Psoas muscle (tissue), 8 donors: ENCODE results near the gene MON1B. TPM values are rescaled to one million over a fixed set of nuclear protein-coding genes. Genes with fewer than 3 reads are reported as not detected.

ENCODE experiments used
- ATAC-seq, 4 donors: fragments of 200-7000 bp; cut with Tn5 transposase; one replicate each; pipeline ENCODE4 v1.9.1; 2020; ENCODE audit warnings: moderate library complexity in 3 of 4, mild to moderate bottlenecking in 2 of 4
- DNase-seq, 2 donors: peaks; one replicate each; pipeline ENCODE4 v3.0.0-alpha.2; 2020
- H3K27ac ChIP-seq: fragments of 200-600 bp; one replicate; pipeline ENCODE4 v1.8.0; 2022
- H3K27me3 ChIP-seq, 3 donors: fragments of 200-600 bp in 1 of 3; one replicate each; pipeline versions ENCODE4 v1.6.1 to v1.8.0; 2013 to 2022; ENCODE audit warnings: low read length in 2 of 3, mild to moderate bottlenecking in 2 of 3, moderate library complexity in 1 of 3; ENCODE audit not compliant: insufficient read depth in 3 of 3
- H3K36me3 ChIP-seq, 2 donors: fragments of 200-600 bp in 1 of 2; one replicate each; pipeline versions ENCODE4 v1.6.1 to v1.8.0; 2013 to 2022; ENCODE audit warnings: low read depth in 1 of 2, mild to moderate bottlenecking in 1 of 2, moderate library complexity in 1 of 2; ENCODE audit not compliant: insufficient read depth in 1 of 2
- H3K4me1 ChIP-seq: fragments of 200-600 bp; one replicate; pipeline ENCODE4 v1.8.0; 2022
- H3K4me3 ChIP-seq: fragments of 200-600 bp; one replicate; pipeline ENCODE4 v1.8.0; 2022; ENCODE audit warnings: mild to moderate bottlenecking
- H3K9me3 ChIP-seq: fragments of 200-600 bp; one replicate; pipeline ENCODE4 v1.8.0; 2022
- CTCF ChIP-seq: fragments of 200-600 bp; IDR thresholded peaks from one replicate; pipeline ENCODE4 v1.8.0; 2022; ENCODE audit warnings: antibody characterized with exemption
- WGBS, 3 donors: extraction: QIAGEN DNeasy Blood & Tissue Kit; methylation state at CpG; one replicate each; pipeline versions ENCODE4 v1.1.6 to v1.1.7; 2013; 5-methylcytosine and 5-hydroxymethylcytosine counted together
- intact Hi-C, 2 donors: fragments of 100-400 bp; cut with DNase I; formaldehyde crosslinking; loops; one replicate each; pipeline versions ENCODE4 v1.11.0 to v1.14.2; 2022
- polyA plus RNA-seq, 3 donors: library from polyadenylated mRNA; stranded (reverse); fragments of 200-250 nt; gene quantifications; one replicate each; pipeline ENCODE4 v1.2.3, GENCODE V29; 2013
- total RNA-seq, 4 donors: library from RNA; stranded (reverse); fragmentation: NEBNext Ultra II Directional in 2 of 4; extraction: Animal tissue kit (Norgen Biotek cat#: 25700) in 2 of 4; gene quantifications; one replicate each; pipeline versions ENCODE4 v1.2.1 to v1.2.4, GENCODE V29; 2021 to 2023
- donor health status: healthy with polysubstance abuse.
- donor health status: DM: no; HTN: no; CAD: no; lungs with moderate emphysema.
- donor health status: Bipolar disorder and iron deficiency.
- donor health status: healthy.
- donor health status: DM: yes; HTN: yes; CAD: no.
- donor health status: DM: no; HTN: no; CAD: no.
- donor health status: DM: no; HTN: no; CAD: no.
- donor health status: DM: yes; HTN: yes; CAD: no.

Gene MON1B
- total and polyA plus RNA-seq, 7 donors, result 5.3 to 22.2 (median 13.8) TPM

- H3K36me3 ChIP-seq, result peaks cover 5 to 64% of the 10 kb centered on the region in 2 donors
- no peak for ATAC-seq
- intact Hi-C loops, result no loop called here
- 93 to 94% (median 94%) methylated on average over 48 of the region's 48 CpGs for WGBS, 3 donors
- TF ChIP-seq CTCF, result no peak
- H3K4me1 ChIP-seq, result peaks cover 8% of the 10 kb centered on the region
- H3K9me3 ChIP-seq, result no peaks in the 10 kb centered on the region
- H3K4me3 ChIP-seq, result no peak overlapping the region
- H3K27me3 ChIP-seq, result no peaks in the 10 kb centered on the region
- no peak for DNase-seq
- H3K27ac ChIP-seq, result no peak overlapping the region
Measured at GRCh38 chr16:77194295-77195231, 3.6 kb downstream of the MON1B start.

DNA sequence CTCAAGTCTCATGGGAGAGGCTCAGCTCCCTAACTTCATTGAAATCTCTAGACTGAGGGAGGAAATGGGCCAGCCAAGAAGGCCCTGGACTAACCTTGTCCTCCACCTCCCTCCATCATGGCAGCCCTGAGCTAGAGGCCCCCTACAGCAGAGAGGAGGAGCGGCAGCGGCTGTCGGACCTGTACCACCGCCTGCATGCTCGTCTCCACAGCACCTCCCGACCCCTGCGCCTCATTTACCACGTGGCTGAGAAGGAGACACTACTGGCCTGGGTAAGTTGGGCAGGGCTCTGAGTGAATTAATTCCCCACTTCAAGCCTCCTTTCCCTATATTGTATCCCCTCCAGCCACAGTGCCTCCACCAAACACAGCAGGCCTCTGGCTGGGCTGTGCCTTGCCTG lies 4.4 kb downstream of the MON1B start:
- H3K4me3 ChIP-seq, result no peak overlapping the region
- peaks cover 4% of the 10 kb centered on the region for H3K4me1 ChIP-seq
- no peak for TF ChIP-seq CTCF
- H3K27me3 ChIP-seq, result no peaks in the 10 kb centered on the region
- ATAC-seq, result no peak
- WGBS, 3 donors, result 83 to 87% (median 85%) methylated on average over 5 to 8 of the region's 8 CpGs
- H3K36me3 ChIP-seq, result peaks cover 5 to 68% of the 10 kb centered on the region in 2 donors
- no peak overlapping the region for H3K27ac ChIP-seq
- intact Hi-C loops, result no loop called here
- H3K9me3 ChIP-seq, result no peaks in the 10 kb centered on the region
- no peak for DNase-seq

DNA sequence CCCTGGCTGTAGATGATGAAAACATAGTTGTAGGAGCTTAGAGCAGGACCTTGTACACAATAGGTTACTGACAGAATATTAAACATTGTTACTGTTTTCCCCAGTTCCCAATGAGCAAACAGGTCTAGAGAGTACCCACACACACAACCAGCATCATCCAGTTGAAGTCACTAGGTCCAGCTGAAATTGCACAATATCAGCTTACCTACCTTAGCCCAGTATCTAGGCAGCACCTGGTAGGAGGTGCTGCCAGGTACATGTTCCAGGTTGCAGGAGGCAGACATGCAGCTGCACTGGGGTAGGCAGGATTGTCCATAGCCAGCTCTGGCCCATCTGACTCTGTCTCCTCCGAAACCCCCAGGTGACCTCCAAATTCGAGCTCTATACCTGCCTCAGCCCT lies 6.8 kb downstream of the MON1B start:
- no peak for DNase-seq
- H3K4me1 ChIP-seq, result peaks cover 2% of the 10 kb centered on the region
- intact Hi-C loops, result no loop called here
- H3K27ac ChIP-seq, result no peak overlapping the region
- H3K36me3 ChIP-seq, result peaks cover 8 to 77% of the 10 kb centered on the region in 2 donors
- no peak for TF ChIP-seq CTCF
- 95 to 97% (median 97%) methylated on average over 2 of the region's 2 CpGs for WGBS, 3 donors
- no peaks in the 10 kb centered on the region for H3K9me3 ChIP-seq
- H3K4me3 ChIP-seq, result no peak overlapping the region
- no peak for ATAC-seq
- no peaks in the 10 kb centered on the region for H3K27me3 ChIP-seq

DNA sequence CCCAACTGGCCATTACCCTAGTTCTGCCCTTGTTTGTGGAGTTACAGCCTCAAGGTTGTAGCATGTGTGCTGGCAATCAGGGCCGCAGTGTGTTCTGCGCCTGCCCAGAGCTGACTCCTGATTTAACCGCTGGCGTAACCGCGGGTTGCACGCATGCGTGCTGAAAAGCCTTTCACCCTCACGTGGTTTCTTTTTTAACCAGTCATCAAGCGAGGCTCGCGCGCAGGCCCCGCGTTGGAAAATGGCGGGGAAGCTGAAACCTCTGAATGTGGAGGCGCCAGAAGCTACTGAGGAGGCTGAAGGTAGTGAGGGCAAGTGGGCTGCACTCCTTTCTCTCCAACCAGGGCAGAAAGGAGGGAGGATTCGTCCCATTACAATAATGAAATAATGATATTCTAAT lies 8.2 kb downstream of the MON1B start, which contains the start of gene SYCE1L:
Gene SYCE1L, plus strand, starts transcription at position 198 of the 400 bp plus-strand sequence. Its CDS starts 44 bp downstream, at position 242.
- Histone ChIP-seq H3K4me3 (no peak within 1 kb of the TSS), H3K36me3 (peaks cover 5 to 66% of the 10 kb centered on the region in 2 donors)

More for the DNA sequence above, 8.2 kb downstream of the MON1B start, which contains the start of gene SYCE1L:
- no peak for ATAC-seq
- Histone ChIP-seq H3K9me3 (no peaks in the 10 kb centered on the region), H3K27ac (no peak within 1 kb of the TSS), H3K27me3 (no peaks in the 10 kb centered on the region), H3K4me1 (no peaks in the 10 kb centered on the region)
- WGBS, 3 donors, result 91 to 97% (median 92%) methylated on average over 18 of the region's 18 CpGs
- DNase-seq, result no peak
- intact Hi-C loops, result no loop called here
- TF ChIP-seq CTCF, result no peak
